ENCODE data around the gene FGD4.

FGD4 gene

DNA sequence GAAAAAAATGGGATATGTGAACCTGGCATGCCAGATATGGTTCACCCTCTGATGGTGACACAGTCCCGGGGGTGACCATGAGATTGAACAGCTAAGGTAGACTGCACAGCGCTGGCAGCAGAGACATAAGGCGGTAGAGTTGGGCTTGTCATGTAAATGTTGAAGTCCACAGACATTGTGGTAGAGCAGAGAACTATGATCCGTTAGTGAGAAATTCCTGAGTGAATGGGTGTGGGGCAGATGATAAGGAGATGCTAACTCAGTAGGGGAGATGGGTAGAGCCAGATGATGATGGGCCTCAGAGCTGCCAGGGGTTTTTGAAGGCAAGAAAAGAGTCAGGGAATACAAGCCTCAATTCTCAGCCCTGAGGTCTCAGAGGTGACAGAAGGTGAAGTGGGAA lies 228.6 kb downstream of the FGD4 start:
- DNase-seq (ENCODE audit: low read depth): no peak
- TF ChIP-seq, protein P1, sequence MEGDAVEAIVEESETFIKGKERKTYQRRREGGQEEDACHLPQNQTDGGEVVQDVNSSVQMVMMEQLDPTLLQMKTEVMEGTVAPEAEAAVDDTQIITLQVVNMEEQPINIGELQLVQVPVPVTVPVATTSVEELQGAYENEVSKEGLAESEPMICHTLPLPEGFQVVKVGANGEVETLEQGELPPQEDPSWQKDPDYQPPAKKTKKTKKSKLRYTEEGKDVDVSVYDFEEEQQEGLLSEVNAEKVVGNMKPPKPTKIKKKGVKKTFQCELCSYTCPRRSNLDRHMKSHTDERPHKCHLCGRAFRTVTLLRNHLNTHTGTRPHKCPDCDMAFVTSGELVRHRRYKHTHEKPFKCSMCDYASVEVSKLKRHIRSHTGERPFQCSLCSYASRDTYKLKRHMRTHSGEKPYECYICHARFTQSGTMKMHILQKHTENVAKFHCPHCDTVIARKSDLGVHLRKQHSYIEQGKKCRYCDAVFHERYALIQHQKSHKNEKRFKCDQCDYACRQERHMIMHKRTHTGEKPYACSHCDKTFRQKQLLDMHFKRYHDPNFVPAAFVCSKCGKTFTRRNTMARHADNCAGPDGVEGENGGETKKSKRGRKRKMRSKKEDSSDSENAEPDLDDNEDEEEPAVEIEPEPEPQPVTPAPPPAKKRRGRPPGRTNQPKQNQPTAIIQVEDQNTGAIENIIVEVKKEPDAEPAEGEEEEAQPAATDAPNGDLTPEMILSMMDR (IDR thresholded peaks at IDR 0.05; ENCODE audit: control insufficient read depth, insufficient read depth, low read depth, low read length, missing control alignments): no peak
- no peak overlapping the region for H3K4me3 ChIP-seq (ENCODE audit: control insufficient read depth, low read depth, low read length)

- TF ChIP-seq, protein P1 (IDR thresholded peaks at IDR 0.05; ENCODE audit: control insufficient read depth, insufficient read depth, low read depth, low read length, missing control alignments): no peak
- no peak overlapping the region for H3K4me3 ChIP-seq (ENCODE audit: control insufficient read depth, low read depth, low read length)
- no peak for DNase-seq (ENCODE audit: low read depth)
Observed at GRCh38 chr12:32641287-32641901, 242.0 kb downstream of the FGD4 start.

DNA sequence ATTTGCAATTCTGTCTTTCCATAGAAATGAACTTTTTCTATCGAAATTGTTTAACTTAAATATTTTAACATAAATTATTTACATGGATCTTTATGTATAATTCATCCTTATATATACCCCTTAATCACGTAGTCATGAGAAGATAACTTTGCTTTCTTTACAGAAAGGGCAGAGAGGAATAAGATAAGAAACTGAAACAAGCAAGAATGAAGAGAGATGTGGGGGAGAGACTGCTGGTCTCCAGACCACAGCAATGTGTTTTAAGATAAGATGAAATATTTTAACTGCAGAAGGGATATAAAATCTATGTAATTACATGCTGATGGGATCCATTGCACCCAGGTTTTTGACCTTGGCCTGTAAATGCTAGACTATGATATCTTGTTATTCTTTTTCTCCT lies 245.1 kb downstream of the FGD4 start:
- TF ChIP-seq, protein P1 (IDR thresholded peaks at IDR 0.05; ENCODE audit: control insufficient read depth, insufficient read depth, low read depth, low read length, missing control alignments): no peak
- no peak for DNase-seq (ENCODE audit: low read depth)

DNA sequence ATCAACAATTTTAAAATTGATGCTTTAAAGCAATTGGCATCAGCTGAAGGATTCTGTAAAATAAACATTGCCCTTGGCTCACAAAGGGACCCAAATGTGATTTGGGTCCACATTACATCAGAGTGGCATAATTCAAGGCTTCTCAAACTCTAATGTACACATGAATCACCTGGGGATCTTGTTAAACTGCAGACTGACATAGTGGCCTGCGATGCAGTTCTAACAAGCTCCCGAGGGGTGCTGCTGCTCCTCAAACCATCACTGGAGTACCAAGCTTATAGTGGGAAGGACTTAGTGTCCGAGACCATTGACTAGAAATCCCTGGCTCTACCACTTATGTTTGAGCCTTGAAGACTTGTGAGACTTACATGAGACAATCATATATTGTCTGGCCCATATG lies 247.9 kb downstream of the FGD4 start:
- TF ChIP-seq, protein P1 (IDR thresholded peaks at IDR 0.05; ENCODE audit: control insufficient read depth, insufficient read depth, low read depth, low read length, missing control alignments): no peak
- DNase-seq (ENCODE audit: low read depth): no peak
- H3K4me3 ChIP-seq (ENCODE audit: control insufficient read depth, low read depth, low read length): no peak overlapping the region

More for the DNA sequence above, 245.1 kb downstream of the FGD4 start:
- no peak overlapping the region for H3K4me3 ChIP-seq (ENCODE audit: control insufficient read depth, low read depth, low read length)

GRCh38 chr12:32650508-32650907 lies 251.2 kb downstream of the FGD4 start:
- no peak for DNase-seq (ENCODE audit: low read depth)
- TF ChIP-seq, protein P1 (IDR thresholded peaks at IDR 0.05; ENCODE audit: control insufficient read depth, insufficient read depth, low read depth, low read length, missing control alignments): no peak
- H3K4me3 ChIP-seq (ENCODE audit: control insufficient read depth, low read depth, low read length): no peak overlapping the region

- TF ChIP-seq, protein P1 (IDR thresholded peaks at IDR 0.05; ENCODE audit: control insufficient read depth, insufficient read depth, low read depth, low read length, missing control alignments): no peak
- DNase-seq (ENCODE audit: low read depth): no peak
- no peak overlapping the region for H3K4me3 ChIP-seq (ENCODE audit: control insufficient read depth, low read depth, low read length)
Observed at GRCh38 chr12:32651151-32651955, 252.0 kb downstream of the FGD4 start.

Measured in AG09309 (cell line).